Measurements from ENCODE around the gene STAB2.

- TF ChIP-seq CTCF (IDR thresholded peaks at IDR 0.05 in 4 of 5, conservative IDR thresholded peaks at IDR 0.05 in 1 of 5) (no peak), POLR2A (IDR thresholded peaks at IDR 0.05) (no peak)
These were observed 169.4 kb downstream of the STAB2 start for GRCh38 chr12:103756443-103756842.

Data from gastrocnemius medialis (tissue), 4 donors.